SK-N-SH (cell line): Measurements from ENCODE around the gene GTF3C2.

Experiments
- EP300 ChIP-seq, 2 experiments: IDR thresholded peaks; 2 replicates each; pipeline versions ENCODE4 v1.4.0 to v1.6.1; 2012; ENCODE audit warnings: borderline replicate concordance in 1 of 2, low read depth in 1 of 2, low read length in 1 of 2
- MXI1 ChIP-seq: IDR thresholded peaks from 2 replicates; pipeline ENCODE4 v1.6.1; 2012; ENCODE audit warnings: mild to moderate bottlenecking, low read depth, low read length, improper control_type of control experiment
- POLR2AphosphoS5 ChIP-seq: IDR thresholded peaks from 2 replicates; pipeline ENCODE4 v1.6.1; 2012; ENCODE audit warnings: low read depth, low read length
- RAD21 ChIP-seq: IDR thresholded peaks from 2 replicates; pipeline ENCODE4 v1.6.1; 2012; ENCODE audit warnings: mild to moderate bottlenecking, low read length
- SMC3 ChIP-seq: IDR thresholded peaks from 2 replicates; pipeline ENCODE4 v1.6.1; 2012; ENCODE audit warnings: low read depth, low read length, improper control_type of control experiment
- TAF1 ChIP-seq: IDR thresholded peaks from 2 replicates; pipeline ENCODE4 v1.6.1; 2012; ENCODE audit warnings: low read depth, mild to moderate bottlenecking, low read length, moderate library complexity, borderline replicate concordance
- TF ChIP-seq, protein P1 (sequence below): fragments of 200-600 bp; sonication (generic); IDR thresholded peaks from 2 replicates; pipeline ENCODE4 v1.6.1; 2017; ENCODE audit warnings: antibody characterized with exemption, mild to moderate bottlenecking, moderate library complexity

DNA sequence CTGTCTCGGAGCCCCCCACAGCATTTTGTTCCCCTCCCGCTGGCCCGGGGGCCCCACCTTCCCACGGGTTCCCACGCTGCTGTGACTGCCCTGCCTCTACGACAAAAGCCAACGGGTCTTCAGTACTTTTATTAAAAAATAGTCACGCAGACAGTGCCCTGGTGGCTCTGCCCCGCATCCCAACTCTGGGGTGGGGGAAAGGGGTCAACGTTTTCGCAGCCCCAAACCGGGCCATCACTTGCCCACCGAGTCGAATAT, 49.3 kb downstream of the GTF3C2 start:
- TF ChIP-seq, protein P1, sequence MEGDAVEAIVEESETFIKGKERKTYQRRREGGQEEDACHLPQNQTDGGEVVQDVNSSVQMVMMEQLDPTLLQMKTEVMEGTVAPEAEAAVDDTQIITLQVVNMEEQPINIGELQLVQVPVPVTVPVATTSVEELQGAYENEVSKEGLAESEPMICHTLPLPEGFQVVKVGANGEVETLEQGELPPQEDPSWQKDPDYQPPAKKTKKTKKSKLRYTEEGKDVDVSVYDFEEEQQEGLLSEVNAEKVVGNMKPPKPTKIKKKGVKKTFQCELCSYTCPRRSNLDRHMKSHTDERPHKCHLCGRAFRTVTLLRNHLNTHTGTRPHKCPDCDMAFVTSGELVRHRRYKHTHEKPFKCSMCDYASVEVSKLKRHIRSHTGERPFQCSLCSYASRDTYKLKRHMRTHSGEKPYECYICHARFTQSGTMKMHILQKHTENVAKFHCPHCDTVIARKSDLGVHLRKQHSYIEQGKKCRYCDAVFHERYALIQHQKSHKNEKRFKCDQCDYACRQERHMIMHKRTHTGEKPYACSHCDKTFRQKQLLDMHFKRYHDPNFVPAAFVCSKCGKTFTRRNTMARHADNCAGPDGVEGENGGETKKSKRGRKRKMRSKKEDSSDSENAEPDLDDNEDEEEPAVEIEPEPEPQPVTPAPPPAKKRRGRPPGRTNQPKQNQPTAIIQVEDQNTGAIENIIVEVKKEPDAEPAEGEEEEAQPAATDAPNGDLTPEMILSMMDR = no peak
- TF ChIP-seq RAD21 (no peak), SMC3 (no peak), TAF1 (no peak), POLR2AphosphoS5 (no peak), MXI1 (no peak), EP300 (IDR thresholded peaks at IDR 0.05; ENCODE audit: borderline replicate concordance in 1 of 2, low read depth in 1 of 2, low read length in 1 of 2) (no peak)
